GM12878 (cell line): Measurements from ENCODE around the gene ECSIT. TPM values are rescaled to one million over a fixed set of nuclear protein-coding genes. Genes with fewer than 3 reads are reported as not detected.
A peak's percentile ranks its signal among the peaks of the same experiment; 100 is the strongest.

ENCODE experiments used
- ATAC-seq: fragments of 200-7000 bp; cut with Tn5 transposase; 3 replicates; pipeline ENCODE4 v1.9.1; 2020; ENCODE audit warnings: mild to moderate bottlenecking, moderate library complexity
- BruUV-seq: library from RNA; stranded (reverse); fragments of 400-500 nt; replicated peaks from 2 replicates; lab custom pipeline; 2021; lab: Mats Ljungman, UMichigan
- CTCF ChIA-PET: fragments of 300-600 bp; sonication (Branson Sonifier 250); formaldehyde crosslinking; extraction: SDS; loops from one replicate; lab custom pipeline; 2021; ENCODE audit warnings: inconsistent platforms; lab: Yijun Ruan, JAX
- POLR2A ChIA-PET: fragments of 350-600 bp; formaldehyde crosslinking; extraction: SDS; loops from one replicate; lab custom pipeline; 2021; ENCODE audit warnings: inconsistent platforms; lab: Charles Lee
- RAD21 ChIA-PET: fragments of 300-600 bp; sonication (Branson Sonifier 250); formaldehyde crosslinking; loops from one replicate; lab custom pipeline; 2023; ENCODE audit warnings: antibody characterized with exemption; ENCODE audit not compliant: unreplicated experiment; lab: Charles Lee
- SMC1A ChIA-PET: fragments of 300-600 bp; sonication (Branson Sonifier 250); formaldehyde crosslinking; loops from one replicate; lab custom pipeline; 2023; ENCODE audit not compliant: unreplicated experiment, uncharacterized antibody; lab: Charles Lee
- DNase-seq: peaks from one replicate; pipeline ENCODE4 v3.0.0-alpha.2; 2011; ENCODE audit warnings: low read depth, low spot score
- FAIRE-seq: peaks from 3 replicates; lab custom pipeline; 2011; peaks lifted over from hg19 to GRCh38; lab: Jason Lieb, UNC
- H2AFZ ChIP-seq: 2 replicates; pipeline ENCODE4 v1.6.0; 2011; ENCODE audit warnings: low read depth, low read length, control low read depth; ENCODE audit not compliant: control insufficient read depth
- H3K27ac ChIP-seq: 2 replicates; pipeline ENCODE4 v1.5.1; 2011; ENCODE audit warnings: control low read depth; ENCODE audit not compliant: control insufficient read depth, insufficient read depth
- H3K27me3 ChIP-seq, 2 experiments: replicated peaks in 1 of 2; 2 replicates each; pipeline versions ENCODE4 v1.6.0 to v1.6.1; 2011; ENCODE audit warnings: low read length in 1 of 2; ENCODE audit not compliant: control insufficient read depth in 2 of 2, insufficient read depth in 2 of 2
- H3K36me3 ChIP-seq, 2 experiments: 2 replicates each; pipeline ENCODE4 v1.5.1; 2011; ENCODE audit warnings: low read length in 1 of 2; ENCODE audit not compliant: control insufficient read depth in 2 of 2, insufficient read depth in 2 of 2
- H3K4me1 ChIP-seq: 2 replicates; pipeline ENCODE4 v1.6.1; 2011; ENCODE audit warnings: mild to moderate bottlenecking, low read length, moderate library complexity, mixed read lengths; ENCODE audit not compliant: control insufficient read depth, insufficient read depth
- H3K4me2 ChIP-seq: 2 replicates; pipeline ENCODE4 v1.6.0; 2011; ENCODE audit warnings: control low read depth; ENCODE audit not compliant: control insufficient read depth, insufficient read depth
- H3K4me3 ChIP-seq: fragments of 200-600 bp; sonication (generic); 2 replicates; pipeline ENCODE4 v1.5.1; 2016
- H3K79me2 ChIP-seq: 2 replicates; pipeline ENCODE4 v1.6.0; 2011; ENCODE audit warnings: low read length; ENCODE audit not compliant: control insufficient read depth, insufficient read depth
- H3K9ac ChIP-seq: 2 replicates; pipeline ENCODE4 v1.8.0; 2011; ENCODE audit warnings: low read length, control low read depth, mixed read lengths; ENCODE audit not compliant: control insufficient read depth, insufficient read depth
- H3K9me3 ChIP-seq: replicated peaks from 3 replicates; pipeline ENCODE4 v1.5.1; 2011; ENCODE audit warnings: mild to moderate bottlenecking, low read length; ENCODE audit not compliant: control insufficient read depth, insufficient read depth
- H4K20me1 ChIP-seq: 2 replicates; pipeline ENCODE4 v1.6.0; 2011; ENCODE audit not compliant: control insufficient read depth, insufficient read depth
- CEBPB ChIP-seq, 2 experiments: fragments of 150-350 bp in 1 of 2; IDR thresholded peaks; 2 replicates each; pipeline ENCODE4 v1.6.1; 2012 to 2014; ENCODE audit warnings: low read depth in 2 of 2, low read length in 2 of 2, borderline replicate concordance in 1 of 2, inconsistent platforms in 1 of 2
- CTCF ChIP-seq, 3 experiments: IDR thresholded peaks in 2 of 3; conservative IDR thresholded peaks in 1 of 3; 2 replicates each; pipeline ENCODE4 v1.5.1; 2011; ENCODE audit warnings: low read depth in 3 of 3, low read length in 3 of 3, mild to moderate bottlenecking in 3 of 3, control low read depth in 2 of 3, moderate library complexity in 2 of 3, inconsistent platforms in 1 of 3, mixed read lengths in 1 of 3; ENCODE audit not compliant: control insufficient read depth in 2 of 3, insufficient read depth in 1 of 3; ENCODE audit errors: extremely low read depth in 1 of 3
- DPF2 ChIP-seq: fragments of 450-650 bp; IDR thresholded peaks from 2 replicates; pipeline ENCODE4 v1.6.1; 2017; ENCODE audit warnings: mild to moderate bottlenecking
- E2F8 ChIP-seq: fragments of 450-650 bp; IDR thresholded peaks from 2 replicates; pipeline ENCODE4 v1.6.1; 2018; ENCODE audit warnings: mild to moderate bottlenecking, low read depth, moderate library complexity; ENCODE audit not compliant: partially characterized antibody
- EGR1 ChIP-seq, 2 experiments: IDR thresholded peaks; 1 replicate in 1 of 2; 2 replicates in 1 of 2; pipeline ENCODE4 v1.6.1; 2011 to 2012; ENCODE audit warnings: low read depth in 2 of 2, low read length in 2 of 2, borderline replicate concordance in 1 of 2, mild to moderate bottlenecking in 1 of 2, moderate library complexity in 1 of 2
- ESRRA ChIP-seq: IDR thresholded peaks from 2 replicates; pipeline ENCODE4 v1.6.1; 2012; ENCODE audit warnings: mild to moderate bottlenecking, low read length, improper control_type of control experiment
- KDM1A ChIP-seq: fragments of 200-600 bp; sonication (generic); IDR thresholded peaks from 2 replicates; pipeline ENCODE4 v1.6.1; 2016; ENCODE audit warnings: borderline replicate concordance
- KLF5 ChIP-seq: fragments of 450-650 bp; IDR thresholded peaks from 2 replicates; pipeline ENCODE4 v1.6.1; 2014; ENCODE audit warnings: mild to moderate bottlenecking; ENCODE audit not compliant: partially characterized antibody
- RB1 ChIP-seq: fragments of 450-650 bp; formaldehyde crosslinking; IDR thresholded peaks from 2 replicates; pipeline ENCODE4 v1.6.1; 2017; ENCODE audit warnings: mild to moderate bottlenecking, borderline replicate concordance
- SIN3A ChIP-seq: IDR thresholded peaks from 2 replicates; pipeline ENCODE4 v1.6.1; 2012; ENCODE audit warnings: low read depth, low read length, improper control_type of control experiment
- SPI1 ChIP-seq: IDR thresholded peaks from 2 replicates; pipeline ENCODE4 v1.6.1; 2011; ENCODE audit warnings: low read depth, mild to moderate bottlenecking, low read length, moderate library complexity, borderline replicate concordance; ENCODE audit not compliant: insufficient read depth
- SREBF2 ChIP-seq: IDR thresholded peaks from 2 replicates; pipeline ENCODE4 v1.6.1; 2012; ENCODE audit warnings: mild to moderate bottlenecking, low read length
- STAT3 ChIP-seq: IDR thresholded peaks from 2 replicates; pipeline ENCODE4 v1.6.1; 2011; ENCODE audit warnings: low read depth, low read length, improper control_type of control experiment
- ZNF622 ChIP-seq: fragments of 450-650 bp; IDR thresholded peaks from 2 replicates; pipeline ENCODE4 v1.6.1; 2017; ENCODE audit warnings: mild to moderate bottlenecking, inconsistent platforms
- WGBS: methylation state at CpG from one replicate; pipeline ENCODE4 v1.1.6; 2016; ENCODE audit warnings: low lambda C conversion rate; ENCODE audit not compliant: insufficient replicate concordance, insufficient coverage; ENCODE audit errors: missing lambda C conversion rate; 5-methylcytosine and 5-hydroxymethylcytosine counted together
- in situ Hi-C: fragments of 300-500 bp; cut with MboI; formaldehyde crosslinking; loops from 9 replicates; pipeline ENCODE4 v1.14.3; 2018; ENCODE audit warnings: mixed read lengths
- intact Hi-C: fragments of 100-400 bp; cut with micrococcal nuclease; formaldehyde crosslinking; loops from one replicate; pipeline ENCODE4 v1.14.2; 2022; ENCODE audit not compliant: unreplicated experiment
- polyA plus RNA-seq, 11 experiments: library from polyadenylated mRNA; depleted of rRNA in 4 of 11; unstranded in 6 of 11; stranded (reverse) in 5 of 11; fragments of >200 nt; fragmentation: Nextera tagmentation in 4 of 11; fragmentation: Illumina TruSeq in 1 of 11; extraction: Ambion mirVana in 4 of 11; extraction: Trizol in 1 of 11; gene quantifications; 1 replicate in 1 of 11; 2 replicates in 10 of 11; pipeline versions ENCODE4 v1.2.1 to v1.2.3, GENCODE V29; 2011 to 2016; ENCODE audit warnings: inconsistent platforms in 2 of 11, missing spikeins in 2 of 11, low read depth in 1 of 11
- total RNA-seq, 4 experiments: library from RNA; depleted of rRNA in 3 of 4; stranded (reverse); fragments of >200 nt in 3 of 4; fragmentation: Illumina TruSeq in 1 of 4; extraction: Trizol in 1 of 4; gene quantifications; 2 replicates each; pipeline versions ENCODE4 v1.2.1 to v1.2.3, GENCODE V29; 2013 to 2021
- TF ChIP-seq, protein P1 (sequence below): fragments of 450-650 bp; IDR thresholded peaks from 2 replicates; pipeline ENCODE4 v1.6.1; 2017; ENCODE audit warnings: low read depth, mild to moderate bottlenecking, moderate library complexity
- TF ChIP-seq, protein P2 (sequence below): fragments of 450-650 bp; IDR thresholded peaks from 2 replicates; pipeline ENCODE4 v1.6.1; 2017; ENCODE audit warnings: borderline replicate concordance

ECSIT gene
- total and polyA plus RNA-seq, 10 of the 15 experiments (the other 5 are each of a cell fraction or from before 2014, with no cell fraction given): 1.0 to 59.6 (median 41.3) TPM

- intact Hi-C loops (loop anchor here (1.0 kb wide), 1 partner anchor 23 kb away; the partner anchor contains the start of gene ECSIT), in situ Hi-C loops (no loop called here)
- Histone ChIP-seq H3K79me2 (peaks cover 4% of the 10 kb centered on the region), H3K27ac (peak overlapping the region; percentile 54), H4K20me1 (no peaks in the 10 kb centered on the region), H3K4me3 (peak overlapping the region; percentile 83), H2AFZ (peak overlapping the region; percentile 71), H3K9me3 (no peaks in the 10 kb centered on the region), H3K4me1 (no peaks in the 10 kb centered on the region), H3K36me3 (no peaks in the 10 kb centered on the region; a peak in 1 of 4 replicates), H3K4me2 (peak overlapping the region; percentile 90), H3K27me3 (no peaks in the 10 kb centered on the region), H3K9ac (peak overlapping the region; percentile 78)
- CTCF ChIA-PET: no interaction called here
- SMC1A ChIA-PET: interaction anchor here (1.3 kb wide), 1 partner anchor 23 kb away, joined by 3 read pairs; no protein-coding TSS in a partner anchor
- RAD21 ChIA-PET: interaction anchor here (0.7 kb wide), 1 partner anchor 129 kb away, joined by 3 read pairs; no protein-coding TSS in a partner anchor
- ATAC-seq (peak; percentile 62), FAIRE-seq (no peak), DNase-seq (no peak)
- POLR2A ChIA-PET: no interaction called here
- 6% methylated on average over 20 of the region's 20 CpGs for WGBS
- BruUV-seq: TSS peak; percentile 94
- no peak for TF ChIP-seq KLF5
- no peak for TF ChIP-seq EGR1 (IDR thresholded peaks at IDR 0.05; ENCODE audit: borderline replicate concordance in 1 of 2, low read depth in 2 of 2, low read length in 2 of 2)
- no peak for TF ChIP-seq CEBPB (IDR thresholded peaks at IDR 0.05; ENCODE audit: borderline replicate concordance in 1 of 2, low read depth in 2 of 2, low read length in 2 of 2)
- peak; percentile 47; the same call in 1 of the 2 replicates for TF ChIP-seq SPI1
- TF ChIP-seq KDM1A: no peak
- TF ChIP-seq SIN3A: no peak
- peak; percentile 11 for TF ChIP-seq E2F8
- TF ChIP-seq, protein P1, sequence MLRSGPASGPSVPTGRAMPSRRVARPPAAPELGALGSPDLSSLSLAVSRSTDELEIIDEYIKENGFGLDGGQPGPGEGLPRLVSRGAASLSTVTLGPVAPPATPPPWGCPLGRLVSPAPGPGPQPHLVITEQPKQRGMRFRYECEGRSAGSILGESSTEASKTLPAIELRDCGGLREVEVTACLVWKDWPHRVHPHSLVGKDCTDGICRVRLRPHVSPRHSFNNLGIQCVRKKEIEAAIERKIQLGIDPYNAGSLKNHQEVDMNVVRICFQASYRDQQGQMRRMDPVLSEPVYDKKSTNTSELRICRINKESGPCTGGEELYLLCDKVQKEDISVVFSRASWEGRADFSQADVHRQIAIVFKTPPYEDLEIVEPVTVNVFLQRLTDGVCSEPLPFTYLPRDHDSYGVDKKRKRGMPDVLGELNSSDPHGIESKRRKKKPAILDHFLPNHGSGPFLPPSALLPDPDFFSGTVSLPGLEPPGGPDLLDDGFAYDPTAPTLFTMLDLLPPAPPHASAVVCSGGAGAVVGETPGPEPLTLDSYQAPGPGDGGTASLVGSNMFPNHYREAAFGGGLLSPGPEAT: 0 out of 2 replicates have a peak, but pooled peaks have one; percentile 6
- no peak for TF ChIP-seq RB1
- no peak for TF ChIP-seq STAT3
- no peak for TF ChIP-seq ZNF622
- no peak for TF ChIP-seq SREBF2
- no peak for TF ChIP-seq CTCF (IDR thresholded peaks at IDR 0.05 in 2 of 3, conservative IDR thresholded peaks at IDR 0.05 in 1 of 3; ENCODE audit: control insufficient read depth in 2 of 3, extremely low read depth in 1 of 3, insufficient read depth in 1 of 3, low read depth in 3 of 3, low read length in 3 of 3)
- no peak for TF ChIP-seq ESRRA
- no peak for TF ChIP-seq DPF2
- TF ChIP-seq, protein P2, sequence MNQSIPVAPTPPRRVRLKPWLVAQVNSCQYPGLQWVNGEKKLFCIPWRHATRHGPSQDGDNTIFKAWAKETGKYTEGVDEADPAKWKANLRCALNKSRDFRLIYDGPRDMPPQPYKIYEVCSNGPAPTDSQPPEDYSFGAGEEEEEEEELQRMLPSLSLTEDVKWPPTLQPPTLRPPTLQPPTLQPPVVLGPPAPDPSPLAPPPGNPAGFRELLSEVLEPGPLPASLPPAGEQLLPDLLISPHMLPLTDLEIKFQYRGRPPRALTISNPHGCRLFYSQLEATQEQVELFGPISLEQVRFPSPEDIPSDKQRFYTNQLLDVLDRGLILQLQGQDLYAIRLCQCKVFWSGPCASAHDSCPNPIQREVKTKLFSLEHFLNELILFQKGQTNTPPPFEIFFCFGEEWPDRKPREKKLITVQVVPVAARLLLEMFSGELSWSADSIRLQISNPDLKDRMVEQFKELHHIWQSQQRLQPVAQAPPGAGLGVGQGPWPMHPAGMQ: no peak
These were observed 22.8 kb downstream of the ECSIT start for GRCh38 chr19:11506101-11506555.
